Testis (tissue), 3 donors: Measurements from ENCODE around the gene NADK. TPM values are rescaled to one million over a fixed set of nuclear protein-coding genes. Genes with fewer than 3 reads are reported as not detected.

ENCODE experiments used
- DNase-seq: peaks from one replicate; pipeline ENCODE4 v3.0.0-alpha.2; 2019
- H3K27ac ChIP-seq, 2 donors: fragments of 200-600 bp; sonication (generic); one replicate each; pipeline ENCODE4 v1.5.1; 2019
- H3K27me3 ChIP-seq: fragments of 200-600 bp; sonication (generic); one replicate; pipeline ENCODE4 v1.5.1; 2019
- H3K36me3 ChIP-seq: fragments of 200-600 bp; sonication (generic); one replicate; pipeline ENCODE4 v1.5.1; 2017; ENCODE audit warnings: low read depth; ENCODE audit errors: missing control alignments
- H3K4me1 ChIP-seq: fragments of 200-600 bp; sonication (generic); one replicate; pipeline ENCODE4 v1.5.1; 2019
- H3K4me3 ChIP-seq, 2 donors: fragments of 200-600 bp; sonication (generic); one replicate each; pipeline ENCODE4 v1.5.1; 2017 to 2019
- H3K9me3 ChIP-seq: fragments of 200-600 bp; sonication (generic); one replicate; pipeline ENCODE4 v1.5.1; 2017
- POLR2A ChIP-seq: fragments of 450-650 bp; IDR thresholded peaks from one replicate; pipeline ENCODE4 v1.6.1; 2017; ENCODE audit warnings: antibody characterized with exemption, mild to moderate bottlenecking, moderate library complexity
- WGBS, 2 donors: methylation state at CpG; one replicate each; pipeline ENCODE4 v1.1.5; 2018; 5-methylcytosine and 5-hydroxymethylcytosine counted together
- intact Hi-C: fragments of 100-400 bp; cut with DNase I; formaldehyde crosslinking; loops from one replicate; pipeline ENCODE4 v1.15.1; 2023; ENCODE audit warnings: low total_unique reads
- polyA plus RNA-seq: library from polyadenylated mRNA; stranded (reverse); fragments of 350-450 nt; fragmentation: Illumina TruSeq; extraction: RNeasy Lipid Tissue Mini Kit (QIAGEN cat#74804); gene quantifications from one replicate; pipeline ENCODE4 v1.2.3, GENCODE V29; 2014; ENCODE audit warnings: low read depth, low replicate concordance; ENCODE audit not compliant: insufficient read depth
- total RNA-seq, 2 donors: library from RNA; depleted of rRNA; stranded (reverse); fragments of >200 nt; gene quantifications; one replicate each; pipeline ENCODE4 v1.2.3, GENCODE V29; 2016
- TF ChIP-seq, protein P1 (sequence below), 3 experiments: fragments of 450-650 bp in 2 of 3; fragments of 200-600 bp in 1 of 3; sonication (generic) in 1 of 3; IDR thresholded peaks; one replicate each; pipeline ENCODE4 v1.5.1; 2016 to 2019; ENCODE audit warnings: antibody characterized with exemption in 3 of 3, mild to moderate bottlenecking in 2 of 3, moderate library complexity in 1 of 3

The NADK gene
- total and polyA plus RNA-seq, 3 donors from 2014 or later, result 74.9 to 111 (median 105) TPM

DNA sequence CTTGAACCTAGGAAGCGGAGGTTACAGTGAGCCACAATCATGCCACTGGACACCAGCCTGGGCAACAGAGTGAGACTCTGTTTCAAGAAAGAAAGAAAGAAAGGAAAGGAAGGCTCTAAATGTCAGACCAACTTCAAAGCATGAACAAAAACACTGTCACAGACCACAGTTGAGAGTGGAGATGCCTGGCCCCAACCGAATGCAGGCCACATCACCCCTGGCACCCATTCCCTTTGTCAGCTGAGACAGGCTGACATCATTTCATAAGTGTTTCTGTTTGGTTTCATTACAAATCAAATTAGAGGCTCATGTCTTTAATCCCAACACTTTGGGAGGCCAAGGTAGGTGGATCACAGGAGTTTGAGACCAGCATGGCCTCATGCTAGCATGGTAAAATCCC, 28.6 kb upstream of the NADK start:
- no peak overlapping the region for H3K4me3 ChIP-seq
- no peak for DNase-seq
- no peaks in the 10 kb centered on the region for H3K36me3 ChIP-seq
- H3K27ac ChIP-seq, result no peak overlapping the region
- no peak for TF ChIP-seq POLR2A
- TF ChIP-seq, protein P1, sequence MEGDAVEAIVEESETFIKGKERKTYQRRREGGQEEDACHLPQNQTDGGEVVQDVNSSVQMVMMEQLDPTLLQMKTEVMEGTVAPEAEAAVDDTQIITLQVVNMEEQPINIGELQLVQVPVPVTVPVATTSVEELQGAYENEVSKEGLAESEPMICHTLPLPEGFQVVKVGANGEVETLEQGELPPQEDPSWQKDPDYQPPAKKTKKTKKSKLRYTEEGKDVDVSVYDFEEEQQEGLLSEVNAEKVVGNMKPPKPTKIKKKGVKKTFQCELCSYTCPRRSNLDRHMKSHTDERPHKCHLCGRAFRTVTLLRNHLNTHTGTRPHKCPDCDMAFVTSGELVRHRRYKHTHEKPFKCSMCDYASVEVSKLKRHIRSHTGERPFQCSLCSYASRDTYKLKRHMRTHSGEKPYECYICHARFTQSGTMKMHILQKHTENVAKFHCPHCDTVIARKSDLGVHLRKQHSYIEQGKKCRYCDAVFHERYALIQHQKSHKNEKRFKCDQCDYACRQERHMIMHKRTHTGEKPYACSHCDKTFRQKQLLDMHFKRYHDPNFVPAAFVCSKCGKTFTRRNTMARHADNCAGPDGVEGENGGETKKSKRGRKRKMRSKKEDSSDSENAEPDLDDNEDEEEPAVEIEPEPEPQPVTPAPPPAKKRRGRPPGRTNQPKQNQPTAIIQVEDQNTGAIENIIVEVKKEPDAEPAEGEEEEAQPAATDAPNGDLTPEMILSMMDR (IDR thresholded peaks at IDR 0.05), result no peak
- no peaks in the 10 kb centered on the region for H3K4me1 ChIP-seq
- intact Hi-C loops, result no loop called here
- no peaks in the 10 kb centered on the region for H3K9me3 ChIP-seq
- no peaks in the 10 kb centered on the region for H3K27me3 ChIP-seq
- WGBS, 2 donors, result 72 to 88% methylated on average over 2 of the region's 2 CpGs

DNA sequence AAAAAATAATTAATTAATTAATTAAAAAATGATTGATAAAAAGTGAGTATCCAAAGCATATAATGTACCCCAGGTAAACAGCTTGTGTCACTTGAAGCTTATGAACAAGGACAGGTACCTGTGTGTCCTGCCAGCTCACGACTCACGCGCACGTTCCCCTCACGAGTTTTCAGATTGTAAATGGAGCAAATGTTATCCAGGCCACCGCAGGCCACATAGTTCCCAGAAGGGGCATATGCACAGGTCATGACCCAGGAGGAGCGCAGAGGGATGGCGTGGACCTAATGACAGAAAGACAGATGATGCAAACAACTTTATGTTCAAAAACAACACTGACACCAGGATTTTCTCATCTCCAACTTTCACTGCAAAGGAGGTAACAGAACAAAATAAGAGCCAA, 26.0 kb upstream of the NADK start:
- DNase-seq, result no peak
- no peak overlapping the region for H3K27ac ChIP-seq
- no peak for TF ChIP-seq POLR2A
- 92 to 96% methylated on average over 8 of the region's 8 CpGs for WGBS, 2 donors
- no peaks in the 10 kb centered on the region for H3K27me3 ChIP-seq
- no peaks in the 10 kb centered on the region for H3K4me1 ChIP-seq
- no peak overlapping the region for H3K4me3 ChIP-seq
- H3K36me3 ChIP-seq, result no peaks in the 10 kb centered on the region
- intact Hi-C loops, result no loop called here
- no peaks in the 10 kb centered on the region for H3K9me3 ChIP-seq

DNA sequence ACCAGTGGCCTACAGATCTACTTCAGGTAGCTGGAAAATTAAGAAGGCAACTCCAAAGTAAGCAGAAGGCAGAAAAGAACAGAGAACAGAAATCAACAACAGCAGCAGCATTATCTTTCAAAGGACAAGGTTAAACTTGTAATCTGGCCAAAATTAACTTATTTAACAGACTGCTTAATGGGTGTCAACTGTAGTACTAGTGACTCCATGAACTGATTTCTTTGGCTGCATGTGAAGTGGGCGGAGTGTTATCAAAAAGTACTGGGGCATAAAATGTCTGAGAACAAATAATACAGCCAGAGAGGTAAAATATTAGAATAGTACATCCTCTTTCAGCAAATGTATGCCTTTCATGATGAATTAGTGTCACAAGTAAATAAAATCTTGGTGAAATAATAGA, 24.6 kb upstream of the NADK start:
- Histone ChIP-seq H3K27ac (no peak overlapping the region), H3K4me3 (no peak overlapping the region), H3K27me3 (no peaks in the 10 kb centered on the region), H3K9me3 (no peaks in the 10 kb centered on the region), H3K36me3 (no peaks in the 10 kb centered on the region), H3K4me1 (no peaks in the 10 kb centered on the region)
- DNase-seq, result no peak
- intact Hi-C loops, result no loop called here
- WGBS, 2 donors, result 97 to 100% methylated on average over 1 of the region's 1 CpG
- TF ChIP-seq, protein P1 (IDR thresholded peaks at IDR 0.05), result no peak
- no peak for TF ChIP-seq POLR2A

DNA sequence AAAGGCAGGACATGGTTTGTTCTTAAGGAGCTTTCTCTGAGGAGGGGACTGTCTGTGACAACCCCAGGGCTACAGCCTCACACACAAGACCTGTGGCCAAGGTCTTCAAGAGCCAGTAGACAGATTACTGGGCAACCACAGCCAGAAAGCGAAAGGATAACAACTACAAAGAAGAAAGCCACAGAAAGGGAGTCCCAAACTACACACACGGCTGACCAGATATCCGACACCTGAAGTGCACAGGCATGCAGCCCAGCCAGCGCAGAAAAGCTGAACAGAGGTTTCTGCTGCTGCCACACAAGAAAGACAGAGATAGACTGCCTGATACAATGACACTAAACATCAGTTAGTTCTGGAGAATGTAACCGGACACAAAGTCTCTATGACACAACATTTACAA, 21.4 kb upstream of the NADK start:
- Histone ChIP-seq H3K4me3 (no peak overlapping the region), H3K36me3 (no peaks in the 10 kb centered on the region), H3K27me3 (no peaks in the 10 kb centered on the region), H3K27ac (no peak overlapping the region), H3K4me1 (no peaks in the 10 kb centered on the region), H3K9me3 (no peaks in the 10 kb centered on the region)
- DNase-seq, result no peak
- intact Hi-C loops, result no loop called here
- 72 to 75% methylated on average over 5 of the region's 5 CpGs for WGBS, 2 donors
- TF ChIP-seq, protein P1 (IDR thresholded peaks at IDR 0.05), result no peak
- no peak for TF ChIP-seq POLR2A

DNA sequence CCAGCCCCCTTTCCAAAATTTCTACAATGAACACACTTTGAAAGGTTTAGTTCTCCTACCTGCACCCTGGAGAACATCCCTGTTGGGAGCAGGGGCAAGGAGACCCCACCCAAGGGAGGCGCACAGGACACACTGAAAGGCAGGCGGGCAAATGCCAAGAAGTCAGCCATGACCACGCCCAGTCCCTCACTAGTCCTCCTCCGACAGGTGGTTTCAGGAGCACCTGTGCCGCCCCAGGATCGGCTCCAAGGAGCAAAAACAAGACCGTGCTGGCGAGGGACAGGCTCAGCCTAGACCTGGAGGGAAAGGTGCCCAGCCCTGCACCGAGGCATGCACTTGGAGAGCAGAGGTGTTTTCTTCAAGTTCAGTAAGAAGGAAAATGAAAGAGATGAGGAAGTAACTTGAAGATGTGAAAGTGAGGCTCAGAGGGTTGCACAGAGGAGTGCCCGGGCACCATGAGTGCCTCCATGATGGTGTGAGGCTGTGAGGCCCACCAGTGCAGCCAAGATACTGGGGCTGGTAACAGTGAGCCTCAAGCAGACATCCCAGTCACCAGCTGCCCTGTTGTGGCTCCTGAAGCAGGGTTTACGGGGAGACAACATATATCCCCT, 19.6 kb upstream of the NADK start:
- H3K9me3 ChIP-seq, result no peaks in the 10 kb centered on the region
- no peak for TF ChIP-seq POLR2A
- TF ChIP-seq, protein P1 (IDR thresholded peaks at IDR 0.05), result no peak
- no peaks in the 10 kb centered on the region for H3K27me3 ChIP-seq
- WGBS, 2 donors, result 94 to 95% methylated on average over 11 of the region's 11 CpGs
- H3K36me3 ChIP-seq, result no peaks in the 10 kb centered on the region
- no peak overlapping the region for H3K4me3 ChIP-seq
- H3K4me1 ChIP-seq, result no peaks in the 10 kb centered on the region
- no peak for DNase-seq
- intact Hi-C loops, result no loop called here
- H3K27ac ChIP-seq, result no peak overlapping the region
